HEK293 (cell line): ENCODE results near the gene BCCIP.

Experiments
- BCL11A ChIP-seq: fragments of 450-650 bp; formaldehyde crosslinking; IDR thresholded peaks from 2 replicates; pipeline ENCODE4 v1.5.1; 2016; ENCODE audit warnings: low read depth, missing biosample characterization, missing genetic modification characterization
- KLF16 ChIP-seq: fragments of 450-650 bp; formaldehyde crosslinking; IDR thresholded peaks from 2 replicates; pipeline ENCODE4 v1.5.1; 2017; ENCODE audit warnings: missing biosample characterization, missing genetic modification characterization
- ZFP69B ChIP-seq: fragments of 450-650 bp; formaldehyde crosslinking; IDR thresholded peaks from 2 replicates; pipeline ENCODE4 v1.5.1; 2016; ENCODE audit warnings: missing biosample characterization, missing genetic modification characterization
- ZNF10 ChIP-seq: fragments of 450-650 bp; formaldehyde crosslinking; IDR thresholded peaks from 2 replicates; pipeline ENCODE4 v1.5.1; 2017; ENCODE audit warnings: missing biosample characterization, missing genetic modification characterization
- ZNF174 ChIP-seq: fragments of 450-650 bp; formaldehyde crosslinking; IDR thresholded peaks from 2 replicates; pipeline ENCODE4 v1.5.0; 2017; ENCODE audit warnings: missing biosample characterization, mild to moderate bottlenecking, missing genetic modification characterization
- ZNF24 ChIP-seq: fragments of 450-650 bp; formaldehyde crosslinking; IDR thresholded peaks from 2 replicates; pipeline ENCODE4 v1.5.1; 2016; ENCODE audit warnings: missing biosample characterization, missing genetic modification characterization
- ZNF560 ChIP-seq: fragments of 450-650 bp; formaldehyde crosslinking; IDR thresholded peaks from 2 replicates; pipeline ENCODE4 v1.5.1; 2017; ENCODE audit warnings: missing biosample characterization, missing genetic modification characterization, borderline replicate concordance
- ZNF707 ChIP-seq: fragments of 450-650 bp; formaldehyde crosslinking; IDR thresholded peaks from 2 replicates; pipeline ENCODE4 v1.5.1; 2016; ENCODE audit warnings: missing biosample characterization, missing genetic modification characterization
- ZNF830 ChIP-seq: fragments of 450-650 bp; IDR thresholded peaks from 2 replicates; pipeline ENCODE4 v1.5.0; 2018; ENCODE audit warnings: missing biosample characterization, missing genetic modification characterization, low read depth, mild to moderate bottlenecking, moderate library complexity
- TF ChIP-seq, protein P1 (sequence below): fragments of 450-650 bp; formaldehyde crosslinking; IDR thresholded peaks from 2 replicates; pipeline ENCODE4 v1.5.1; 2016; ENCODE audit warnings: missing biosample characterization, missing genetic modification characterization
- TF ChIP-seq, protein P2 (sequence below): fragments of 450-650 bp; formaldehyde crosslinking; IDR thresholded peaks from 2 replicates; pipeline ENCODE4 v1.5.1; 2016; ENCODE audit warnings: missing biosample characterization, missing genetic modification characterization
- TF ChIP-seq, protein P3 (sequence below): fragments of 450-650 bp; formaldehyde crosslinking; IDR thresholded peaks from 2 replicates; pipeline ENCODE4; 2016; ENCODE audit warnings: missing biosample characterization, missing genetic modification characterization

DNA sequence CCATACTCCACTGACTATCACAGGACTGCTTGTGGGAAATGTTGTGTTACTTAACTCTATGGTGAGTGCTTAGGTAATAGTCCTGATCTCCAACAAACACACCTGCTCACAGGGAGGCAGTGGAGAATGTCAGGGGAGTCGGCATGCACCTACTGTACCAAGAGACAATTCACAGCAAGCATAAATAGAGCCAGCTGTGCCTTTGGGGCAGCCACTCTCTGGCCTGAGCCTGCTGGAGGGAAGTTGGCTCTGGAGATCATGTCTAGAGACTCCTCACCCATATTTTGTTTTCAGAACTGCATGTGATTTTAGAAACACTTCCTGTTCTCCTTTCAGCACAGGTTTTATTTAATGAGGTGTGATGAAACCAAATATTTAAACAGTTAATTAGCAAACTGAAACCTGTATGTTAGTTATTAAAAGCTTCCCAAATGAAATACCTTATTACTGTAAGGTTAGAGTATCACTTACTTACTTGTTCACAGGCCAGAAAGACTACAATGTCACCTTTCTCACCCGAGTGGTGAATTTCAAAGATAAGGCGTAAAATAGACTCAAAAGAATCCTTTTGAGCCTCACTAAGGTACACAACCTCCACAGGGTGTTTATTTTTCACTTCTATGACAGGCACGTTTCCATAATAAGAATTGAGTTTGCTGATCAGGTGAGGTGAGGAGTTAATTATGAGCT, 35.9 kb downstream of the BCCIP start:
- TF ChIP-seq KLF16 (no peak), ZNF24 (tag by site-specific recombination) (no peak), ZFP69B (tag by site-specific recombination) (no peak), ZNF560 (no peak), BCL11A (tag by site-specific recombination) (no peak), ZNF830 (tag by site-specific recombination) (no peak), ZNF174 (tag by site-specific recombination) (no peak), ZNF10 (tag by site-specific recombination) (no peak), ZNF707 (no peak)
- TF ChIP-seq, protein P1, sequence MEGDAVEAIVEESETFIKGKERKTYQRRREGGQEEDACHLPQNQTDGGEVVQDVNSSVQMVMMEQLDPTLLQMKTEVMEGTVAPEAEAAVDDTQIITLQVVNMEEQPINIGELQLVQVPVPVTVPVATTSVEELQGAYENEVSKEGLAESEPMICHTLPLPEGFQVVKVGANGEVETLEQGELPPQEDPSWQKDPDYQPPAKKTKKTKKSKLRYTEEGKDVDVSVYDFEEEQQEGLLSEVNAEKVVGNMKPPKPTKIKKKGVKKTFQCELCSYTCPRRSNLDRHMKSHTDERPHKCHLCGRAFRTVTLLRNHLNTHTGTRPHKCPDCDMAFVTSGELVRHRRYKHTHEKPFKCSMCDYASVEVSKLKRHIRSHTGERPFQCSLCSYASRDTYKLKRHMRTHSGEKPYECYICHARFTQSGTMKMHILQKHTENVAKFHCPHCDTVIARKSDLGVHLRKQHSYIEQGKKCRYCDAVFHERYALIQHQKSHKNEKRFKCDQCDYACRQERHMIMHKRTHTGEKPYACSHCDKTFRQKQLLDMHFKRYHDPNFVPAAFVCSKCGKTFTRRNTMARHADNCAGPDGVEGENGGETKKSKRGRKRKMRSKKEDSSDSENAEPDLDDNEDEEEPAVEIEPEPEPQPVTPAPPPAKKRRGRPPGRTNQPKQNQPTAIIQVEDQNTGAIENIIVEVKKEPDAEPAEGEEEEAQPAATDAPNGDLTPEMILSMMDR, result no peak
- TF ChIP-seq, protein P2, sequence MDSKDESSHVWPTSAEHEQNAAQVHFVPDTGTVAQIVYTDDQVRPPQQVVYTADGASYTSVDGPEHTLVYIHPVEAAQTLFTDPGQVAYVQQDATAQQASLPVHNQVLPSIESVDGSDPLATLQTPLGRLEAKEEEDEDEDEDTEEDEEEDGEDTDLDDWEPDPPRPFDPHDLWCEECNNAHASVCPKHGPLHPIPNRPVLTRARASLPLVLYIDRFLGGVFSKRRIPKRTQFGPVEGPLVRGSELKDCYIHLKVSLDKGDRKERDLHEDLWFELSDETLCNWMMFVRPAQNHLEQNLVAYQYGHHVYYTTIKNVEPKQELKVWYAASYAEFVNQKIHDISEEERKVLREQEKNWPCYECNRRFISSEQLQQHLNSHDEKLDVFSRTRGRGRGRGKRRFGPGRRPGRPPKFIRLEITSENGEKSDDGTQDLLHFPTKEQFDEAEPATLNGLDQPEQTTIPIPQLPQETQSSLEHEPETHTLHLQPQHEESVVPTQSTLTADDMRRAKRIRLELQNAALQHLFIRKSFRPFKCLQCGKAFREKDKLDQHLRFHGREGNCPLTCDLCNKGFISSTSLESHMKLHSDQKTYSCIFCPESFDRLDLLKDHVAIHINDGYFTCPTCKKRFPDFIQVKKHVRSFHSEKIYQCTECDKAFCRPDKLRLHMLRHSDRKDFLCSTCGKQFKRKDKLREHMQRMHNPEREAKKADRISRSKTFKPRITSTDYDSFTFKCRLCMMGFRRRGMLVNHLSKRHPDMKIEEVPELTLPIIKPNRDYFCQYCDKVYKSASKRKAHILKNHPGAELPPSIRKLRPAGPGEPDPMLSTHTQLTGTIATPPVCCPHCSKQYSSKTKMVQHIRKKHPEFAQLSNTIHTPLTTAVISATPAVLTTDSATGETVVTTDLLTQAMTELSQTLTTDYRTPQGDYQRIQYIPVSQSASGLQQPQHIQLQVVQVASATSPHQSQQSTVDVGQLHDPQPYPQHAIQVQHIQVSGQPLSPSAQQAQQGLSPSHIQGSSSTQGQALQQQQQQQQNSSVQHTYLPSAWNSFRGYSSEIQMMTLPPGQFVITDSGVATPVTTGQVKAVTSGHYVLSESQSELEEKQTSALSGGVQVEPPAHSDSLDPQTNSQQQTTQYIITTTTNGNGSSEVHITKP, result no peak
- TF ChIP-seq, protein P3, sequence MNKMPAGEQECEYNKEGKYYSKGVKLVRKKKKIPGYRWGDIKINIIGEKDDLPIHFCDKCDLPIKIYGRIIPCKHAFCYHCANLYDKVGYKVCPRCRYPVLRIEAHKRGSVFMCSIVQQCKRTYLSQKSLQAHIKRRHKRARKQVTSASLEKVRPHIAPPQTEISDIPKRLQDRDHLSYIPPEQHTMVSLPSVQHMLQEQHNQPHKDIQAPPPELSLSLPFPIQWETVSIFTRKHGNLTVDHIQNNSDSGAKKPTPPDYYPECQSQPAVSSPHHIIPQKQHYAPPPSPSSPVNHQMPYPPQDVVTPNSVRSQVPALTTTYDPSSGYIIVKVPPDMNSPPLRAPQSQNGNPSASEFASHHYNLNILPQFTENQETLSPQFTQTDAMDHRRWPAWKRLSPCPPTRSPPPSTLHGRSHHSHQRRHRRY (tag by site-specific recombination), result no peak
